Hindlimb muscle (tissue), 1 donor: ENCODE measurements around the gene UROC1. TPM values are rescaled to one million over a fixed set of nuclear protein-coding genes. Genes with fewer than 3 reads are reported as not detected.

ENCODE experiments used
- DNase-seq: peaks from one replicate; pipeline ENCODE4 v3.0.0-alpha.2; 2013
- polyA plus RNA-seq: library from polyadenylated mRNA; unstranded; fragments of 120-200 nt; gene quantifications from one replicate; pipeline ENCODE4 v1.2.1, GENCODE V29; 2013; ENCODE audit not compliant: insufficient read length

Gene UROC1
- polyA plus RNA-seq, 1 donor, result 0.14 TPM

DNA sequence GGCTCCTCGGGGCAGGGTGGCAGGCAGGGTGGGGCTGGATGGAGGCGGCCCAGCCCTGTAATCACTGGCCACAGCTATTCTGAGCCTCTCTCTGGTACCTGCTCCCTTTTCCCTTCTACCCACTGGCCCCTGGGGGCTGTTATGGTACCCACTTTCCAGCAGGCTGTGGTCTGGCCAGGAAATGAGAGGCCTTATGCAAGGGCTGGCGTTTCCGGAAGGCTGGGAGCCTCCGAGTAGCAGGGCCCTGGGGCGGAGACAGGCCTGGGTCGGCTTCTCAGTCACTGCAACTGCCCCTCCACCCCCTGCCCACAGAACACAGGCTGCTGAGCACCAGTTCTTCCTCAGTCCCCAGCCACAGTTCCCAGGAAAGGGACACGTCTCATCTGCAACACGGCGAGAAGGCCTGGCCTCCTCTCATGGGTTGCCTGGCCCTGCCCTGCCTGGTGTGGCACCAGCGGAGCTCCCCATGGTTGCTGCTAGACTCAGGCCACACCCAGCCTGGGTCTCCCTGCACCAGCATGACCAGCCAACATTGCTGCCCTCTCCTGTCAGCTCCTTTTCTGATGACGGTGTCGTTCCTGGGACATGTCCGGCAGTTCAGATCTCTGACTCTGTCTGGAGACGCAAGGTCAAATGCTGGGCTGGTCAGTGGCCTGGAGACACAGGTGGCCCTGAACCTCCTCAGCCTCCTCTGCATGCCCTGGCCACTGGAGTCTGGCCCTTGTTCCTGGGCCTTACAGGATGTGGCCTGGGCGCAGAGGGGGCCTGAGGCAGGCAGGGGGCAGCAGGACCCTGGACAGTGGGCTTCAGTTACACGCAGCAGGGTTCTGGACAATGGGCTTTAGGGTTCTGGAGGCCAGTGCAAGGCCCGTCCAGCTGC is 12.8 kb upstream of the UROC1 start:
- no peak for DNase-seq

- DNase-seq, result no peak
Measured at GRCh38 chr3:126529585-126530170, 12.1 kb upstream of the UROC1 start.

GRCh38 chr3:126528800-126529541 is 11.4 kb upstream of the UROC1 start:
- DNase-seq, result no peak

DNA sequence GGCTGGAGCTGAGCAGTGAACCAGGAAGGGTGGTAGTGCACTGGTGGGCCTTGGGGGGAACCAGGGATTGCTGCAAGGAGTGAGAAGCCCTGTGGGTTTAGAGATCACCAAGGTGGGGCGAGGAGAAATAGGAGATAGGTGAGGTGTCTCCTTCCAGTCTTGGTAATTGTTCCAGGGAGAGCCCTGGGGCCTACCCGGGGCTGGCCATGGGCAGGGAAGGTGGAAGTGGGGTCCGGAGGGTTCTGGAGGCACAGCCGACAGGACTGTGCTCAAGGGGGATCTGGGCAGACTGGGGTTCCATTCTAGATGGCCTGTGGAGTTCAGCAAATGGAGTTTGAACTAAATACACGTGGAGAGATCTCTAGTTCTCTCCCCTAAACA is 10.8 kb upstream of the UROC1 start:
- DNase-seq, result no peak

- no peak for DNase-seq
Measured at GRCh38 chr3:126527455-126528211, 10.1 kb upstream of the UROC1 start.

DNA sequence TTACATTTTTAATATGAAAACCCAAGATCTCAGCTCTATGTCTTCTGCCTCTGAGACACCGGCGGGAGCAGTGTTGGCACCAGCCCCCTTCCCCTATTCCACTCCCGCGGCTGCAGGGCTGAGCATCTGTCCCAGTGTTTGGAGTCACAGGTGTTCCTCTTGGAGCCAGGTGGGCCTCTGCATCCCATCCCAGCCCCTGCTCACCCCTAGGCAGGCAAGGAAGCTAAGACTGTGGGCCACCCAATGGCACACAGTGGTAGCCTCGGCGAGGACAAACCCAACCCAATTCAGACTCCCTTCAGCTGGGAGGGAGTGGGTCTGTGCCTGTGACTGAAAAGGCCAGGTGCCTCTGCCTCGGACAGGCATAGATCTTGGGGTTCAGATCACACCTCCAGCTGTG is 9.4 kb upstream of the UROC1 start:
- no peak for DNase-seq

DNA sequence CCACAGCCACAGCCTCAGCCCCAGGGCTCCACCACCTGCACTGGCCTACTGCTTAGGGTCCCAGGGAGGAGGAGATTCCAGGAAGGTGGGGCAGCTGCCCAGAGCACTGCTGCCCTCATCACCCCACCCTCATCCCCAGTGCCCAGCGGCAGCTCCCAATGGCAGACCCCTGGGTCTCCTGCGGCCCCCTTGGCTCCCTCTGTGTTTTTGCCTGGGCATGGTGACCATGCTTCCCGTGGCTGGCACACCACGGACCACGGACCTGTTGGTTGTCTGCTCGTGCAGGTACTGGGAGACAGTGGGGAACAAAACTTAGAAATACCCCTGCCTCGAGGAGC is 9.1 kb upstream of the UROC1 start:
- no peak for DNase-seq

DNA sequence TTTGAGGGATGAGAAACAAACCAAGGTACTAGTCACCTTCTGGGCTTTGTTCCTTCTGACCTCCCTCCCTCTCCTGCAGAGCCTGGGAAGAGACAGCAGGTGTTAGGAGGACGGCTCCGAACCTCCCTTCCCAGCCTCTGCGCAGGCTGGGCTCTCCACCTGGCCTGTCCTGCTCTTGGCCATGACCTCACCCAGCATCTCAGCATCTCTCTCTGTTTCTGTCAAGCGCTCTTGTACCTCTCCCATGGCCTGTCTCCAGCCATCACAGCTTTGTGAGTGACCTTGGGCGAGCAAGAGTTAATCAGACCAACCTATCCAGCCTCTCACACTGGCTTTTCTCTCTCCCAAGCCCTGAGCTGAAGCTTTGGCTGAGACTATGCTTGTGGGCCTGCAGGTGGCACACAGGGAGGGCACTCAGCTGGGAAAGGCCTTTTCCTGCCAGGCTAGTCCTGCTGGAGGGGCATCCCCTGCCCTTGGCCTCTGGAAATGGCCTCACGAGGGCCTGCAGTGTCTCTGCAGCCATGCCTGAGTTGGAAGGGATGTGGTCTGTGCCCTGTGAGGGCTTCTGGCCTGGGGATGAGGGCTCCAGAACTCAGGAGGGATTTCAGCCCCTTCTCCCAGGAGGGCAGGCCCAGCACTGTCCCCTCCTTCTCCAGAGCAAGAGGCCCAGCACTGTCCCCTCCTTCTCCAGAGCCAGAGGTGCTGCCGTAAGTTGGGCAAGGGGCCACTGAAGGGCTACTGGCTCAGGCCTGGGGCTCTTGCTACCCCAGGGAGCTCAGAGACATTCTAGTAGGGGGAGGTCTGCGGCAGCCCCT is 8.5 kb upstream of the UROC1 start:
- DNase-seq, result no peak

- DNase-seq, result no peak
Measured at GRCh38 chr3:126525091-126525852, 7.7 kb upstream of the UROC1 start.

- no peak for DNase-seq
Measured at GRCh38 chr3:126524429-126524988, 6.9 kb upstream of the UROC1 start.

- DNase-seq, result peak; percentile 35
Measured at GRCh38 chr3:126523745-126524428, 6.3 kb upstream of the UROC1 start, which contains the start of gene CHST13. Gene CHST13, plus strand, starts transcription at chr3:126524155. Its CDS starts 178 bp downstream, at chr3:126524333.

DNA sequence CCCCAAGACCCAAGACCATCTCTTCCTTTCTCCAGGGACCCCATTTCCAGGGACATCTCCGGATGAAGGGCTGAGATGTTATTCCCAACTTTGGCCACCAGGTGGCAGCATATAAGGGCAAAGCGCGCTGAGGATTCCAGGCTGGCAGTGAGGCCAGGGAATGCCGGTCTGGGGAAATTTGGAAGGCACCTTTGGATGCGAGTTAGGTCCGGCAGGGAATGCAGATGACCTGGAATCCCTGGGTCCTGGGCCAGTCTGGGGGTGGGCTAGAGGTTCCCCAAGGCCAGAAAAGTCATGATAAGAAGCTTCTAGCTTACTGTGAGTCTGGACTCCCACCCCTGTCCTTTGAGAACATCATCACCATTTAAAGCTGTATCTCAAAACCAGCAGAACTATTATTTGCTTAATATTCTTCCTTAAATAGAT is 4.8 kb upstream of the UROC1 start:
- DNase-seq, result peak; percentile 48

GRCh38 chr3:126521122-126521891 is 3.7 kb upstream of the UROC1 start:
- DNase-seq, result no peak

- DNase-seq, result no peak
Measured at GRCh38 chr3:126519506-126520455, 2.2 kb upstream of the UROC1 start.

DNA sequence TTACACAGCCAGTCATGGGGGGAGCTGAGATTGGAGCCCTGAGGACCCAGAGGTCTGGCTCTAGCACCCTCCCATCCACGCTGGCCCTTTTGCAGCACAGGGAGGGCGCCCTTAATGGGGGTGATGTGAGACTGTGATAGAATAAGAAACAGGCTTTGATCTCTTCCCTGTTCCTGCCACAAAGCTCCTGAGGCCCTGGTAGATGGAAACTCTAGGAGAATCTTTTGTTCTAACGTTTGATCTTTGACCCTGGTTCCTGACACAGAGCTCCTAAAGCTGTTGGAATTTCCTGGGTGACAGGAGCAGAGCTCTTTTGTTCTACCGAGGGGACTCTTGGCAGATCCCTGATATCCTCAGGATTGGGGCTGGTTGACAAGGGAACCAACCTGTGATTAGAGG is 1.2 kb upstream of the UROC1 start:
- DNase-seq, result no peak

- DNase-seq, result no peak
Measured at GRCh38 chr3:126517986-126518778, 609 bp upstream of the UROC1 start.

- DNase-seq, result no peak
Measured at GRCh38 chr3:126516936-126517290, 660 bp downstream of the UROC1 start.
